ENCODE data around the gene SLC35A1.

DNA sequence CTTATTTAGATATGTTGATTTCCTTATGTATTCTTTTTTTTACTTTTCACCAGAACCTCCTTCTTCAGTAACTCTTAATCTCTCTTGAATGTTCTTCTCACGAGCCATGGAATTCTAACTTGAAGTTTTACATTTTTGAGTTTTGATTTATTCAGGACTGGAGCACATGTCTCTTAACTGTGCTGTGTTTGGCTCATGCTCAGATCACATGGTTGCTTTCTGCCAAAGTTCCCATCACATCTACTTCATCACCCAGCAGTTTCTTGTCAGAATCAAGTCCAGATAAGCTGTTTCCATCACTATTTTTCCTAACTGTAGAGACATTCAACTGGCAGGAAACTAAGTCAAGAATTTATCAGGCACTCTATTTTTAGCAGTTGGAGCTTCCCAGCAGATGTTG is 31.7 kb downstream of the SLC35A1 start:
- TF ChIP-seq, protein P1, sequence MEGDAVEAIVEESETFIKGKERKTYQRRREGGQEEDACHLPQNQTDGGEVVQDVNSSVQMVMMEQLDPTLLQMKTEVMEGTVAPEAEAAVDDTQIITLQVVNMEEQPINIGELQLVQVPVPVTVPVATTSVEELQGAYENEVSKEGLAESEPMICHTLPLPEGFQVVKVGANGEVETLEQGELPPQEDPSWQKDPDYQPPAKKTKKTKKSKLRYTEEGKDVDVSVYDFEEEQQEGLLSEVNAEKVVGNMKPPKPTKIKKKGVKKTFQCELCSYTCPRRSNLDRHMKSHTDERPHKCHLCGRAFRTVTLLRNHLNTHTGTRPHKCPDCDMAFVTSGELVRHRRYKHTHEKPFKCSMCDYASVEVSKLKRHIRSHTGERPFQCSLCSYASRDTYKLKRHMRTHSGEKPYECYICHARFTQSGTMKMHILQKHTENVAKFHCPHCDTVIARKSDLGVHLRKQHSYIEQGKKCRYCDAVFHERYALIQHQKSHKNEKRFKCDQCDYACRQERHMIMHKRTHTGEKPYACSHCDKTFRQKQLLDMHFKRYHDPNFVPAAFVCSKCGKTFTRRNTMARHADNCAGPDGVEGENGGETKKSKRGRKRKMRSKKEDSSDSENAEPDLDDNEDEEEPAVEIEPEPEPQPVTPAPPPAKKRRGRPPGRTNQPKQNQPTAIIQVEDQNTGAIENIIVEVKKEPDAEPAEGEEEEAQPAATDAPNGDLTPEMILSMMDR (IDR thresholded peaks at IDR 0.05) = no peak
- TF ChIP-seq, protein P2, sequence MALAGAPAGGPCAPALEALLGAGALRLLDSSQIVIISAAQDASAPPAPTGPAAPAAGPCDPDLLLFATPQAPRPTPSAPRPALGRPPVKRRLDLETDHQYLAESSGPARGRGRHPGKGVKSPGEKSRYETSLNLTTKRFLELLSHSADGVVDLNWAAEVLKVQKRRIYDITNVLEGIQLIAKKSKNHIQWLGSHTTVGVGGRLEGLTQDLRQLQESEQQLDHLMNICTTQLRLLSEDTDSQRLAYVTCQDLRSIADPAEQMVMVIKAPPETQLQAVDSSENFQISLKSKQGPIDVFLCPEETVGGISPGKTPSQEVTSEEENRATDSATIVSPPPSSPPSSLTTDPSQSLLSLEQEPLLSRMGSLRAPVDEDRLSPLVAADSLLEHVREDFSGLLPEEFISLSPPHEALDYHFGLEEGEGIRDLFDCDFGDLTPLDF (CRISPR knock-in tag; IDR thresholded peaks at IDR 0.05) = no peak
- TF ChIP-seq ZNF263 (CRISPR knock-in tag; IDR thresholded peaks at IDR 0.05; ENCODE audit: low read depth) = no peak
- no peak for TF ChIP-seq CREM (CRISPR knock-in tag; IDR thresholded peaks at IDR 0.05)
- no peak for TF ChIP-seq ZNF532 (CRISPR knock-in tag; IDR thresholded peaks at IDR 0.05; ENCODE audit: borderline replicate concordance)
- no peak for TF ChIP-seq ZNF512 (CRISPR knock-in tag; IDR thresholded peaks at IDR 0.05; ENCODE audit: borderline replicate concordance)
- TF ChIP-seq ELF4 (CRISPR knock-in tag; IDR thresholded peaks at IDR 0.05; ENCODE audit: low read depth) = no peak
- TF ChIP-seq MXD4 (CRISPR knock-in tag; IDR thresholded peaks at IDR 0.05; ENCODE audit: borderline replicate concordance) = no peak
- TF ChIP-seq, protein P3, sequence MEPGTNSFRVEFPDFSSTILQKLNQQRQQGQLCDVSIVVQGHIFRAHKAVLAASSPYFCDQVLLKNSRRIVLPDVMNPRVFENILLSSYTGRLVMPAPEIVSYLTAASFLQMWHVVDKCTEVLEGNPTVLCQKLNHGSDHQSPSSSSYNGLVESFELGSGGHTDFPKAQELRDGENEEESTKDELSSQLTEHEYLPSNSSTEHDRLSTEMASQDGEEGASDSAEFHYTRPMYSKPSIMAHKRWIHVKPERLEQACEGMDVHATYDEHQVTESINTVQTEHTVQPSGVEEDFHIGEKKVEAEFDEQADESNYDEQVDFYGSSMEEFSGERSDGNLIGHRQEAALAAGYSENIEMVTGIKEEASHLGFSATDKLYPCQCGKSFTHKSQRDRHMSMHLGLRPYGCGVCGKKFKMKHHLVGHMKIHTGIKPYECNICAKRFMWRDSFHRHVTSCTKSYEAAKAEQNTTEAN (CRISPR knock-in tag; IDR thresholded peaks at IDR 0.05) = no peak

All from WTC11 (cell line).